Right lobe of liver (tissue), 6 donors: ENCODE results near the gene ARL6IP4. TPM values are rescaled to one million over a fixed set of nuclear protein-coding genes. Genes with fewer than 3 reads are reported as not detected.
A peak's percentile ranks its signal among the peaks of the same experiment; 100 is the strongest.

ENCODE experiments used
- ATAC-seq, 4 donors: fragments of 200-7000 bp; cut with Tn5 transposase; one replicate each; pipeline ENCODE4 v1.9.1; 2020; ENCODE audit warnings: mild to moderate bottlenecking in 4 of 4, moderate library complexity in 4 of 4
- DNase-seq, 3 donors: peaks; one replicate each; pipeline ENCODE4 v3.0.0-alpha.2; 2020
- H3K27ac ChIP-seq, 3 donors: fragments of 200-600 bp; one replicate each; pipeline ENCODE4 v1.8.0; 2022
- H3K27me3 ChIP-seq, 2 donors: fragments of 200-600 bp; one replicate each; pipeline ENCODE4 v1.8.0; 2022
- H3K36me3 ChIP-seq, 4 donors: fragments of 200-600 bp; sonication (generic) in 1 of 4; one replicate each; pipeline versions ENCODE4 v1.5.1 to v1.8.0; 2017 to 2022; ENCODE audit warnings: control low read depth in 1 of 4
- H3K4me1 ChIP-seq, 4 donors: fragments of 200-600 bp; sonication (generic) in 1 of 4; one replicate each; pipeline versions ENCODE4 v1.5.1 to v1.8.0; 2017 to 2022; ENCODE audit warnings: control low read depth in 1 of 4
- H3K4me3 ChIP-seq, 3 donors: fragments of 200-600 bp; one replicate each; pipeline ENCODE4 v1.8.0; 2022
- H3K9me3 ChIP-seq, 4 donors: fragments of 200-600 bp; sonication (generic) in 1 of 4; one replicate each; pipeline versions ENCODE4 v1.5.1 to v1.8.0; 2017 to 2022; ENCODE audit warnings: control low read depth in 1 of 4
- POLR2A ChIP-seq: fragments of 450-650 bp; IDR thresholded peaks from one replicate; pipeline ENCODE4 v1.6.1; 2017; ENCODE audit warnings: antibody characterized with exemption, mild to moderate bottlenecking
- WGBS: methylation state at CpG from one replicate; pipeline ENCODE4 v1.1.6; 2018; ENCODE audit warnings: low coverage, low lambda C conversion rate; ENCODE audit not compliant: insufficient coverage; ENCODE audit errors: missing lambda C conversion rate; 5-methylcytosine and 5-hydroxymethylcytosine counted together
- intact Hi-C, 2 donors: fragments of 100-400 bp; cut with DNase I; formaldehyde crosslinking; loops; one replicate each; pipeline versions ENCODE4 v1.11.2 to v1.14.1; 2022
- total RNA-seq, 6 experiments: library from RNA; depleted of rRNA in 2 of 6; stranded (reverse); fragments of >200 nt in 2 of 6; fragmentation: NEBNext Ultra II Directional in 3 of 6; extraction: Animal tissue kit (Norgen Biotek cat#: 25700) in 3 of 6; gene quantifications; one replicate each; pipeline versions ENCODE4 v1.1.0 to v1.2.4, GENCODE V29; 2016 to 2023
- TF ChIP-seq, protein P1 (sequence below), 4 donors: fragments of 200-600 bp in 3 of 4; fragments of 450-650 bp in 1 of 4; IDR thresholded peaks; one replicate each; pipeline versions ENCODE4 v1.5.1 to v1.8.0; 2016 to 2022; ENCODE audit warnings: antibody characterized with exemption in 4 of 4, mild to moderate bottlenecking in 2 of 4
- donor health status: DM: no; HTN: yes; CAD: no.
- donor health status: DM: no; HTN: no; CAD: no.
- donor health status: DM: no; HTN: no; CAD: no.
- donor health status: DM: no; HTN: yes; CAD: no.
- donor health status: DM: no; HTN: yes; CAD: no.

The ARL6IP4 gene
- total RNA-seq, 6 experiments from 2014 or later = 84.7 to 146 (median 110) TPM

GRCh38 chr12:123000578-123000977, 20.1 kb downstream of the ARL6IP4 start:
- Histone ChIP-seq H3K27me3 (no peaks in the 10 kb centered on the region), H3K9me3 (no peaks in the 10 kb centered on the region), H3K27ac (no peak overlapping the region), H3K36me3 (peaks cover 0 to 9% (median 0%) of the 10 kb centered on the region in 4 donors), H3K4me3 (no peak overlapping the region), H3K4me1 (peaks cover 0 to 39% (median 17%) of the 10 kb centered on the region in 4 donors)
- DNase-seq (peak in 1 of 3 donors; percentile 31), ATAC-seq (no peak)
- intact Hi-C loops = no loop called here
- TF ChIP-seq, protein P1, sequence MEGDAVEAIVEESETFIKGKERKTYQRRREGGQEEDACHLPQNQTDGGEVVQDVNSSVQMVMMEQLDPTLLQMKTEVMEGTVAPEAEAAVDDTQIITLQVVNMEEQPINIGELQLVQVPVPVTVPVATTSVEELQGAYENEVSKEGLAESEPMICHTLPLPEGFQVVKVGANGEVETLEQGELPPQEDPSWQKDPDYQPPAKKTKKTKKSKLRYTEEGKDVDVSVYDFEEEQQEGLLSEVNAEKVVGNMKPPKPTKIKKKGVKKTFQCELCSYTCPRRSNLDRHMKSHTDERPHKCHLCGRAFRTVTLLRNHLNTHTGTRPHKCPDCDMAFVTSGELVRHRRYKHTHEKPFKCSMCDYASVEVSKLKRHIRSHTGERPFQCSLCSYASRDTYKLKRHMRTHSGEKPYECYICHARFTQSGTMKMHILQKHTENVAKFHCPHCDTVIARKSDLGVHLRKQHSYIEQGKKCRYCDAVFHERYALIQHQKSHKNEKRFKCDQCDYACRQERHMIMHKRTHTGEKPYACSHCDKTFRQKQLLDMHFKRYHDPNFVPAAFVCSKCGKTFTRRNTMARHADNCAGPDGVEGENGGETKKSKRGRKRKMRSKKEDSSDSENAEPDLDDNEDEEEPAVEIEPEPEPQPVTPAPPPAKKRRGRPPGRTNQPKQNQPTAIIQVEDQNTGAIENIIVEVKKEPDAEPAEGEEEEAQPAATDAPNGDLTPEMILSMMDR (IDR thresholded peaks at IDR 0.05) = no peak
- no peak for TF ChIP-seq POLR2A
- 100% methylated on average over 1 of the region's 10 CpGs for WGBS

GRCh38 chr12:123001464-123001863, 21.0 kb downstream of the ARL6IP4 start:
- ATAC-seq = no peak
- no peak for DNase-seq
- H3K27ac ChIP-seq = no peak overlapping the region
- peaks cover 0 to 9% (median 0%) of the 10 kb centered on the region in 4 donors for H3K36me3 ChIP-seq
- no peak overlapping the region for H3K4me3 ChIP-seq
- TF ChIP-seq POLR2A = no peak
- TF ChIP-seq, protein P1 (IDR thresholded peaks at IDR 0.05) = no peak
- WGBS = 88% methylated on average over 3 of the region's 3 CpGs
- peaks cover 0 to 30% (median 13%) of the 10 kb centered on the region in 4 donors for H3K4me1 ChIP-seq
- H3K27me3 ChIP-seq = no peaks in the 10 kb centered on the region
- intact Hi-C loops = no loop called here
- no peaks in the 10 kb centered on the region for H3K9me3 ChIP-seq

- intact Hi-C loops = no loop called here
- H3K36me3 ChIP-seq = peaks cover 0 to 9% (median 0%) of the 10 kb centered on the region in 4 donors
- no peak for DNase-seq
Measured at GRCh38 chr12:123003257-123003656, 22.8 kb downstream of the ARL6IP4 start.

GRCh38 chr12:123004287-123004686, 23.8 kb downstream of the ARL6IP4 start:
- TF ChIP-seq, protein P1 (IDR thresholded peaks at IDR 0.05) = no peak
- no peak for TF ChIP-seq POLR2A
- no peak for DNase-seq
- intact Hi-C loops = no loop called here

More at GRCh38 chr12:123003257-123003656, 22.8 kb downstream of the ARL6IP4 start:
- Histone ChIP-seq H3K9me3 (no peaks in the 10 kb centered on the region), H3K27ac (no peak overlapping the region), H3K4me1 (peaks cover 0 to 13% (median 4%) of the 10 kb centered on the region in 4 donors), H3K4me3 (no peak overlapping the region), H3K27me3 (no peaks in the 10 kb centered on the region)
- 91% methylated on average over 5 of the region's 6 CpGs for WGBS
- no peak for ATAC-seq
- TF ChIP-seq POLR2A = no peak
- TF ChIP-seq, protein P1 (IDR thresholded peaks at IDR 0.05) = no peak

More at GRCh38 chr12:123004287-123004686, 23.8 kb downstream of the ARL6IP4 start:
- H3K27ac ChIP-seq = no peak overlapping the region
- no peaks in the 10 kb centered on the region for H3K9me3 ChIP-seq
- ATAC-seq = no peak
- no peak overlapping the region for H3K4me3 ChIP-seq
- no CpG with 5 or more reads among the region's 14 CpGs for WGBS
- H3K4me1 ChIP-seq = peaks cover 0 to 5% (median 0%) of the 10 kb centered on the region in 4 donors
- no peaks in the 10 kb centered on the region for H3K27me3 ChIP-seq
- peaks cover 0 to 13% (median 0%) of the 10 kb centered on the region in 4 donors for H3K36me3 ChIP-seq
